GM10266 (cell line): Measurements from ENCODE around the gene SS18L1.

Experiments
- DNase-seq: peaks from one replicate; pipeline ENCODE4 v3.0.0; 2012; ENCODE audit errors: extremely low spot score
- TF ChIP-seq, protein P1 (sequence below): IDR thresholded peaks from 2 replicates; pipeline ENCODE4 v1.5.1; 2012; ENCODE audit warnings: mild to moderate bottlenecking, low read depth; ENCODE audit not compliant: control insufficient read depth, insufficient read depth; ENCODE audit errors: missing control alignments

SS18L1 gene, protein sequence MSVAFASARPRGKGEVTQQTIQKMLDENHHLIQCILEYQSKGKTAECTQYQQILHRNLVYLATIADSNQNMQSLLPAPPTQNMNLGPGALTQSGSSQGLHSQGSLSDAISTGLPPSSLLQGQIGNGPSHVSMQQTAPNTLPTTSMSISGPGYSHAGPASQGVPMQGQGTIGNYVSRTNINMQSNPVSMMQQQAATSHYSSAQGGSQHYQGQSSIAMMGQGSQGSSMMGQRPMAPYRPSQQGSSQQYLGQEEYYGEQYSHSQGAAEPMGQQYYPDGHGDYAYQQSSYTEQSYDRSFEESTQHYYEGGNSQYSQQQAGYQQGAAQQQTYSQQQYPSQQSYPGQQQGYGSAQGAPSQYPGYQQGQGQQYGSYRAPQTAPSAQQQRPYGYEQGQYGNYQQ

DNA sequence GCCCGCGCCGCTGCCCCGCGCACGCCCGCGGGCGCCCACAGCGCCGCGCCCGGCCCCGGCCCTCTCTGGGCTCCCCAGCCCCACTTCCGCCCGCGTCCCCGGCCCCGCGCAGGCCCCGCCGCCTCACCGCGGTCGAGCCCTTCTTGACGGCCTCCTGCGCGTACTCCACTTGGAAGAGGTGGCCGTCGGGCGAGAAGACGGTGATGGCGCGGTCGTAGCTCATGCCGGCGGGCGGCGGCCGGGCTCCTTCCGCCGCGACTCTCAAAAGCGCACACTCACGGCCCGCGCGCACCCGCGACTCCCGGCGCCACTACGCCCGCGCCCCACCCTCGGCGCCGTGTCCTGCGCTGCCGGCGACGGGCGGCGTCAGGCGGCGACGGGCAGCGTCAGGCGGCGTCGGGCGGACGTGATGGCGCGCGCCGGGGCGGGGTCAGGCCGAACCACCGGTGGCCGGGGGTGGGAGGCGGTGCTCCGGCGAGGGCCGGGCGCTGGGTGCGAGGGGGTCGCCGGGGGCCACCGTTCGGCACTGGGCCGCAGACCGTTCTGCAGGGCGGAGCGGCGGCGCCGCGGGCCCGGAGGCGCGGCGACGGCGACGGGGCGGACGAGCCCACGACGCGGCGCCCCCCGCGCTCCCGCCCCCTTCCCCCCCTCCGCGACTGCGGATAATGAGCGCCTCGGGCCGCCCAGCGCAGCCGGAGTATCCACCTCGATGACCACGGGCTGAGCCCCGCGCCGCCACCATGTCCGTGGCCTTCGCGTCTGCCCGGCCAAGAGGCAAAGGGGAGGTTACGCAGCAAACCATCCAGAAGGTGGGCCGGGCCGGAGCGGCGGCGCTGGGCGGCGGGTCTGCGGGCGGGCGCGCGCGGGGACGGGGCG is at the start of gene SS18L1, which contains the start of gene PSMA7:
Gene SS18L1 (plus strand): TSS at position 689 of the 876 bp plus-strand sequence. CDS start 52 bp downstream, at position 741.
Gene PSMA7 (minus strand): TSS at position 314 of the 876 bp plus-strand sequence. CDS start 91 bp downstream, at position 223.
- DNase-seq, result peak; percentile 98
- TF ChIP-seq, protein P1, sequence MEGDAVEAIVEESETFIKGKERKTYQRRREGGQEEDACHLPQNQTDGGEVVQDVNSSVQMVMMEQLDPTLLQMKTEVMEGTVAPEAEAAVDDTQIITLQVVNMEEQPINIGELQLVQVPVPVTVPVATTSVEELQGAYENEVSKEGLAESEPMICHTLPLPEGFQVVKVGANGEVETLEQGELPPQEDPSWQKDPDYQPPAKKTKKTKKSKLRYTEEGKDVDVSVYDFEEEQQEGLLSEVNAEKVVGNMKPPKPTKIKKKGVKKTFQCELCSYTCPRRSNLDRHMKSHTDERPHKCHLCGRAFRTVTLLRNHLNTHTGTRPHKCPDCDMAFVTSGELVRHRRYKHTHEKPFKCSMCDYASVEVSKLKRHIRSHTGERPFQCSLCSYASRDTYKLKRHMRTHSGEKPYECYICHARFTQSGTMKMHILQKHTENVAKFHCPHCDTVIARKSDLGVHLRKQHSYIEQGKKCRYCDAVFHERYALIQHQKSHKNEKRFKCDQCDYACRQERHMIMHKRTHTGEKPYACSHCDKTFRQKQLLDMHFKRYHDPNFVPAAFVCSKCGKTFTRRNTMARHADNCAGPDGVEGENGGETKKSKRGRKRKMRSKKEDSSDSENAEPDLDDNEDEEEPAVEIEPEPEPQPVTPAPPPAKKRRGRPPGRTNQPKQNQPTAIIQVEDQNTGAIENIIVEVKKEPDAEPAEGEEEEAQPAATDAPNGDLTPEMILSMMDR, result no peak

DNA sequence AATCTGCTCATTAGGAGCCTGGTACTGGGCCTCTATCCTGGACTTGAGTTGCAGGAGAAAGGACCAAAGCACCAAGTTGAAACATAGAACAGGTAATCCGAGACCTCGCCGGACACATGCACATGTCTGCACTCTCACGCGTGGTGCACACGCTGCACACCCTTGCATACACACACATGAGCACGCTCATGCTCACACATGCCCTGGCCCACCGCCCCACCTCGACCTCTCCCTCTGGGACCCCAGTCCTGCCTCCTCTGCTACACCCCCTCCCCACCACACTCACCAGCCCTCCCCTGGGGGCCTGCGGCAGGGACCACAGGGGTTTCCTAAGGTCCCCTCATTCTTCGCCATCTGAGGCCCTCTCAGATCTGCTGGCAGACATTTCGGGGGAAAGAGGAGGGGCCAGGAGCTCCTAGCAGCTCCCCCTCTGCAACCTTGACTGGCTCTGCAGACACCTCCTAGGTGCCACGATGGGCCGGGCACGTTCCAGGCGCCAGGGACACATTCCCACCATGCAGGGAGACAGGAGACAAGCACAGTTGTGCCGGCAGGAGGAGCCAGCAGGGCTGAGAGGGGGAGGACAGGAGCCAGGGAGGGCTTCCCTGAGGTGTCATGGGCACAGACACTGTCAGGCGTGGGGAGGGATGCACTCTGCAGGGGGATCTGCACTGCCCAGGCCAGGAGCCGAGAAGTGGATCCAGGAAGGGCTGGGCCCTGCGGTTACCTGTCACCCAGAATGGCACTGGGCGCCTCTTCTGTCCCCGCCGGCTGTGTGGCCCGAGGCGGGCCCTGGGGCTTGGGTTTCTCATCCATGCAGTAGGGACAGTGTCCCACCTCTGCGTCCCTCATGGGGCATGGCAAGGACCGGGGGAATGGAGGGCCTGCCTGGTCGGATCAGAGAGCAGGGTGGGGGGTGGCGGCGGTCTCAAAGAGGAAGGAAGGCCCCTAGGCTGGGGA is 46.9 kb upstream of the SS18L1 start:
- TF ChIP-seq, protein P1, result no peak
- DNase-seq, result no peak

DNA sequence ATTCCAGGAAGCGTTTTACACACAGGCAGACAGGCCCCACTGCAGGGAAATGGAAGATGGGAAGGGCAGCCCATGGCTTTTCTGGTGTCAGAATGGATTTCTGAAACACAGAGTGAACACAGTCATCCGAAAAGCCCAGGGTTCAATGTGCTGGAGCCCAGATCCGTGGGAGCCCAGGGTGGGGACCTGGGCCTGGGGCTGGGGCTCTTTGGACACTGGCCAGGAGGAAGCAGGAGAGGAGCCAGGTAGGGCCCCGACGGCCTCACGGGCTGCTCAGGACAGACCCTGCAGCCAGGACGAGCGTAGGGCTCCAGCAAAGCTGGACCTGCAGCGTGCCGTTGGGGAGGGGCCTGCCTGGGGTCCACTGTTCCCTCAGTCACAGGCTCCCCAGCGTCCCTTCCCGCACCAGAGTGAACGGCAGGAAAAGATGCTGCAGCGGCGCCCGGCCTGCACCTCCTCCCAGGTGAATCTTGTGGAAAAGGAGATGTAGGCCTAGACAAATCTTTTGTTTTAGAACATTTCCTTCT is 45.6 kb upstream of the SS18L1 start:
- TF ChIP-seq, protein P1, result no peak
- no peak for DNase-seq

DNA sequence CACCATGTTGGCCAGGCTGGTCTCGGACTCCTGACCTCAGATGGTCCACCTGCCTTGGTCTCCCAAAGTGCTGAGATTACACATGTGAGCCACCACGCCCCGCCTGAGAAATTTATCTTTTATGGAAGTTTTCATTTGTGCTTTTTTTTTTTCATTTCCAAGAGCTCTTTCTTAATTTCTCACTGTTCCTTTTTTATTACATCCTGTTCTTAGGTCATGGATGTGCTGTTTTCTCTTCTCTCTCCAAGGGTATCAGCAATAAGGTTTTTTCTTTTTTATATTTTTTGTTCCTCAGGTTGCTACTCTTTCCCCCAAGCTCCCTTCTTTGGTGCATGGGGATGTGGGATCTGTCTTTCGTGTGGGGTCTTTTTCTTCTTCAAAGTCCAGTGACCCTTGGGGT is 42.5 kb upstream of the SS18L1 start:
- no peak for DNase-seq
- TF ChIP-seq, protein P1, result no peak

DNA sequence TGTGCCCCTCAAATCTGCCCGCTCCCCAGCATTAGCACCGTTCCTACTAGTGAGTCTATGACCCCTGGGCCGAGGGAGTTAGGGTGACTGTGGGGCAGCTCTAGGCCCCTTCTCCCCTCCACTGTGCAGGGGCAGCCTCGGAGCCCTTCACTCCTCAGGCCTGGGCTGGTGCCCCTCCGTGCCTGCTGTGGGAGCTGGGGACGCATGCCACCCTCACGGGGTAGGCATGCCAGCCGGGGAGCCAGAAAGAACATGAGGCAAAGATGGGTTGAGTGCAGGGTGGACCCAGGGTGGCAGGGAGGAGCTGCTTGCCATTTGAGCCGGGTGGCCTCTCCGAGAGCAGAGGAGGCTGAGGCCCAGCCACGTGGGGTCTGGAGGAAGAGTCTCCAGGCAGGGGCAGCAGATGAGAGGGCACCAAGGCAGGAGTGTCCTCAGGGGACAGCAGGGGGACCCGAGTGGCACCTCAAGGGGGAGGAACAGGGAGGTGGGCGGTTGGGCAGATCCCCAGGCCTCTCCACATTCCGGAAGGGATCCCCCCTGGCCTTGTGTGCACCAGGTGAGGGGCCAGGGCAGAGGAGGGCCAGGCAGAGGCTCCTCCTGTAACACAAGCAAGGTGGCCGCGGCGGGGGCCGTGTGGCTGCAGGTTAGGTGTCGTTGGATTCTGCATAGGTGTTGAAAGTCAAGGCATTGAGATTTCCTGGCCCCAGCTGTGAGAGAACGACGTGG is 39.9 kb upstream of the SS18L1 start:
- no peak for DNase-seq
- TF ChIP-seq, protein P1, result no peak

DNA sequence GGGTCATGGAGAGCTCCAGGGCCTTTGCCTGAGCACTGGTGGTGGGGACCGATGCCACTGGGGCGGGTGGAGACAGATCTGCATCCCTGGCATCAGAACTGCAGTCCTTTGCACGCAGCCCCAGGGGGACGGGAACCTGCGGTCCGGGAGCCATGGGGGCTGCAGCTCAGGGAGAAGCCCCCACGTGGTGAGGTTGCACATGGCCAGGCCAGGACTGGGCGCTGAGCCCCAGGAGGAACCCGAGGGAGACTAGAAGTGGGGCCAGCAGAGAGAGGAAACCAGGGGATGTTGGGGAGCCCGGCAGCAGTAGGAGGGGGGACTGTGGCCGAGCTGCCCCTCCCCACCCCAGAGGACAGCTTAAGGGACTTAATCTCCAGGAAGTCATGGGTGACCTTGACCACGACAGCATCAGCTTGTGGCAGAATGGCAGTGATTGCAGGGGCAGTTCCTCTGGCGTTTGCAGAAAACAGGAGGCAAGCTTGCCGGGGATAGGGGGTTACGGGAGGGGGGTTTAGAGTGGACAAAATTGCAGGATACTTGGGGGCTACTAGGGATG is 39.3 kb upstream of the SS18L1 start:
- no peak for DNase-seq
- TF ChIP-seq, protein P1, result no peak
